Activated CD8-positive, alpha-beta memory T cell treated with anti-CD3 and anti-CD28 coated beads, Interleukin-2, amount 10 ng/mL, durations not matched to agents 7 days and 5 days (primary cell): ENCODE results near the gene HDAC7. TPM values are rescaled to one million over a fixed set of nuclear protein-coding genes. Genes with fewer than 3 reads are reported as not detected.

Source experiments
- ATAC-seq: fragments of 150-1000 bp; cut with Tn5 transposase; one replicate; pipeline ENCODE4 v1.10.0; 2021; ENCODE audit warnings: moderate library complexity
- CTCF ChIA-PET: fragments of 350-600 bp; sonication (Branson Sonifier 250); formaldehyde crosslinking; loops from one replicate; lab custom pipeline; 2021; ENCODE audit warnings: antibody characterized with exemption; lab: Charles Lee
- DNase-seq: peaks from one replicate; pipeline ENCODE4 v3.0.0-alpha.2; 2020
- H3K27ac Mint-ChIP-seq: one replicate; pipeline ENCODE4 v1.8.0; 2021; ENCODE audit warnings: mild to moderate bottlenecking, mixed read lengths
- H3K27me3 Mint-ChIP-seq: one replicate; pipeline ENCODE4 v1.8.0; 2021; ENCODE audit warnings: mixed read lengths
- H3K36me3 Mint-ChIP-seq: one replicate; pipeline ENCODE4 v1.8.0; 2021; ENCODE audit warnings: mild to moderate bottlenecking, mixed read lengths
- H3K4me1 Mint-ChIP-seq: one replicate; pipeline ENCODE4 v1.8.0; 2021; ENCODE audit warnings: mixed read lengths
- H3K4me3 Mint-ChIP-seq: one replicate; pipeline ENCODE4 v1.8.0; 2021; ENCODE audit warnings: mild to moderate bottlenecking, moderate library complexity, mixed read lengths
- H3K9me3 Mint-ChIP-seq: one replicate; pipeline ENCODE4 v1.8.0; 2022; ENCODE audit warnings: low read depth, mixed read lengths
- total RNA-seq, 2 experiments: library from RNA; stranded (reverse); gene quantifications; one replicate each; pipeline ENCODE4 v1.2.3, GENCODE V29; 2021

Gene HDAC7
- total RNA-seq, 2 experiments from 2014 or later = 226 to 284 TPM

- ATAC-seq = no peak
- no peak for DNase-seq
- no peaks in the 10 kb centered on the region for H3K36me3 Mint-ChIP-seq
- H3K9me3 Mint-ChIP-seq = no peaks in the 10 kb centered on the region
- no peaks in the 10 kb centered on the region for H3K27me3 Mint-ChIP-seq
- no peak overlapping the region for H3K27ac Mint-ChIP-seq
- peaks cover 31% of the 10 kb centered on the region for H3K4me1 Mint-ChIP-seq
- no peak overlapping the region for H3K4me3 Mint-ChIP-seq
- CTCF ChIA-PET = interaction anchor here (0.6 to 26.5 kb wide), 4 partner anchors 8 to 90 kb away, joined by 3 to 954 read pairs (median 156); partner anchors contain the start of gene SLC48A1
Measured at GRCh38 chr12:47752552-47752951, 67.2 kb downstream of the HDAC7 start.

- no peak overlapping the region for H3K4me3 Mint-ChIP-seq
- no peak overlapping the region for H3K27ac Mint-ChIP-seq
- H3K9me3 Mint-ChIP-seq = no peaks in the 10 kb centered on the region
- ATAC-seq (no peak), DNase-seq (no peak)
- no peaks in the 10 kb centered on the region for H3K27me3 Mint-ChIP-seq
- CTCF ChIA-PET = interaction anchor here (1.0 to 26.5 kb wide), 3 partner anchors 8 to 90 kb away, joined by 3 to 954 read pairs (median 309); partner anchors contain the start of gene SLC48A1
- peaks cover 27% of the 10 kb centered on the region for H3K4me1 Mint-ChIP-seq
- no peaks in the 10 kb centered on the region for H3K36me3 Mint-ChIP-seq
Measured at GRCh38 chr12:47752121-47752520, 67.6 kb downstream of the HDAC7 start.

- Mint-ChIP-seq H3K27ac (no peak overlapping the region), H3K4me1 (peaks cover 24% of the 10 kb centered on the region), H3K4me3 (no peak overlapping the region), H3K27me3 (peaks cover 1% of the 10 kb centered on the region), H3K9me3 (no peaks in the 10 kb centered on the region), H3K36me3 (no peaks in the 10 kb centered on the region)
- CTCF ChIA-PET = interaction anchor here (1.0 to 26.5 kb wide), 3 partner anchors 7 to 91 kb away, joined by 3 to 954 read pairs (median 309); partner anchors contain the start of gene SLC48A1
- no peak for ATAC-seq
- DNase-seq = no peak
Measured at GRCh38 chr12:47751561-47751960, 68.1 kb downstream of the HDAC7 start.

GRCh38 chr12:47750916-47751470, 68.7 kb downstream of the HDAC7 start:
- H3K27me3 Mint-ChIP-seq = peaks cover 5% of the 10 kb centered on the region
- H3K9me3 Mint-ChIP-seq = no peaks in the 10 kb centered on the region
- no peak overlapping the region for H3K4me3 Mint-ChIP-seq
- no peak for DNase-seq
- H3K27ac Mint-ChIP-seq = no peak overlapping the region
- H3K4me1 Mint-ChIP-seq = peaks cover 20% of the 10 kb centered on the region
- ATAC-seq = no peak
- no peaks in the 10 kb centered on the region for H3K36me3 Mint-ChIP-seq
- CTCF ChIA-PET = interaction anchor here (12.9 to 26.5 kb wide), 2 partner anchors 7 to 23 kb away, joined by 309 to 954 read pairs; partner anchors contain the start of gene SLC48A1

- ATAC-seq (no peak), DNase-seq (no peak)
- Mint-ChIP-seq H3K4me1 (peaks cover 13% of the 10 kb centered on the region), H3K27ac (no peak overlapping the region), H3K9me3 (no peaks in the 10 kb centered on the region), H3K27me3 (peaks cover 9% of the 10 kb centered on the region), H3K36me3 (no peaks in the 10 kb centered on the region), H3K4me3 (no peak overlapping the region)
- CTCF ChIA-PET = interaction anchor here (1.4 to 26.5 kb wide), 2 partner anchors 24 to 89 kb away, joined by 4 to 954 read pairs; partner anchors contain the start of gene SLC48A1
Measured at GRCh38 chr12:47750229-47750798, 69.4 kb downstream of the HDAC7 start.

GRCh38 chr12:47748899-47749298, 70.8 kb downstream of the HDAC7 start:
- Mint-ChIP-seq H3K36me3 (no peaks in the 10 kb centered on the region), H3K4me1 (peaks cover 1% of the 10 kb centered on the region), H3K27ac (no peak overlapping the region), H3K4me3 (no peak overlapping the region), H3K27me3 (peaks cover 23% of the 10 kb centered on the region), H3K9me3 (no peaks in the 10 kb centered on the region)
- ATAC-seq = no peak
- CTCF ChIA-PET = interaction anchor here (1.4 to 26.5 kb wide), 4 partner anchors 9 to 90 kb away, joined by 4 to 954 read pairs (median 158); partner anchors contain the start of genes RAPGEF3 and SLC48A1
- no peak for DNase-seq

- no peak overlapping the region for H3K4me3 Mint-ChIP-seq
- no peaks in the 10 kb centered on the region for H3K9me3 Mint-ChIP-seq
- no peaks in the 10 kb centered on the region for H3K36me3 Mint-ChIP-seq
- no peaks in the 10 kb centered on the region for H3K4me1 Mint-ChIP-seq
- DNase-seq = no peak
- H3K27ac Mint-ChIP-seq = no peak overlapping the region
- CTCF ChIA-PET = interaction anchor here (2.8 to 26.5 kb wide), 3 partner anchors 9 to 90 kb away, joined by 8 to 954 read pairs (median 309); partner anchors contain the start of genes RAPGEF3 and SLC48A1
- H3K27me3 Mint-ChIP-seq = peaks cover 26% of the 10 kb centered on the region
- no peak for ATAC-seq
Measured at GRCh38 chr12:47748507-47748828, 71.2 kb downstream of the HDAC7 start.

- Mint-ChIP-seq H3K4me3 (no peak overlapping the region), H3K9me3 (no peaks in the 10 kb centered on the region), H3K36me3 (no peaks in the 10 kb centered on the region), H3K27ac (no peak overlapping the region), H3K27me3 (peaks cover 26% of the 10 kb centered on the region), H3K4me1 (no peaks in the 10 kb centered on the region)
- CTCF ChIA-PET = interaction anchor here (1.5 to 26.5 kb wide), 5 partner anchors 10 to 90 kb away, joined by 5 to 954 read pairs (median 8); partner anchors contain the start of genes RAPGEF3 and SLC48A1
- ATAC-seq (no peak), DNase-seq (no peak)
Measured at GRCh38 chr12:47747596-47748506, 71.9 kb downstream of the HDAC7 start.

GRCh38 chr12:47747126-47747525, 72.6 kb downstream of the HDAC7 start:
- DNase-seq (no peak), ATAC-seq (no peak)
- Mint-ChIP-seq H3K4me1 (peaks cover 5% of the 10 kb centered on the region), H3K36me3 (no peaks in the 10 kb centered on the region), H3K4me3 (no peak overlapping the region), H3K27me3 (peaks cover 26% of the 10 kb centered on the region), H3K9me3 (no peaks in the 10 kb centered on the region), H3K27ac (no peak overlapping the region)
- CTCF ChIA-PET = interaction anchor here (1.5 to 26.5 kb wide), 5 partner anchors 11 to 91 kb away, joined by 5 to 954 read pairs (median 8); partner anchors contain the start of genes RAPGEF3 and SLC48A1

GRCh38 chr12:47746523-47746922, 73.2 kb downstream of the HDAC7 start:
- DNase-seq = no peak
- ATAC-seq = no peak

GRCh38 chr12:47746073-47746472, 73.6 kb downstream of the HDAC7 start:
- H3K4me3 Mint-ChIP-seq = no peak overlapping the region
- peaks cover 26% of the 10 kb centered on the region for H3K27me3 Mint-ChIP-seq
- H3K27ac Mint-ChIP-seq = no peak overlapping the region
- DNase-seq = no peak
- no peaks in the 10 kb centered on the region for H3K36me3 Mint-ChIP-seq
- no peak for ATAC-seq
- no peaks in the 10 kb centered on the region for H3K9me3 Mint-ChIP-seq
- CTCF ChIA-PET = interaction anchor here (1.8 to 26.5 kb wide), 5 partner anchors 12 to 92 kb away, joined by 8 to 954 read pairs (median 309); partner anchors contain the start of genes RAPGEF3 and SLC48A1
- H3K4me1 Mint-ChIP-seq = peaks cover 14% of the 10 kb centered on the region

More at GRCh38 chr12:47746523-47746922, 73.2 kb downstream of the HDAC7 start:
- Mint-ChIP-seq H3K4me3 (no peak overlapping the region), H3K27ac (no peak overlapping the region), H3K27me3 (peaks cover 26% of the 10 kb centered on the region), H3K9me3 (no peaks in the 10 kb centered on the region), H3K4me1 (peaks cover 10% of the 10 kb centered on the region), H3K36me3 (no peaks in the 10 kb centered on the region)
- CTCF ChIA-PET = interaction anchor here (1.5 to 26.5 kb wide), 5 partner anchors 11 to 92 kb away, joined by 5 to 954 read pairs (median 8); partner anchors contain the start of genes RAPGEF3 and SLC48A1

GRCh38 chr12:47745485-47746041, 74.1 kb downstream of the HDAC7 start:
- DNase-seq (no peak), ATAC-seq (no peak)
- CTCF ChIA-PET = interaction anchor here (2.1 to 26.5 kb wide), 5 partner anchors 12 to 92 kb away, joined by 7 to 954 read pairs (median 341); partner anchors contain the start of genes ENDOU, RAPGEF3 and SLC48A1
- H3K36me3 Mint-ChIP-seq = no peaks in the 10 kb centered on the region
- no peak overlapping the region for H3K27ac Mint-ChIP-seq
- H3K27me3 Mint-ChIP-seq = peaks cover 26% of the 10 kb centered on the region
- H3K9me3 Mint-ChIP-seq = no peaks in the 10 kb centered on the region
- peaks cover 14% of the 10 kb centered on the region for H3K4me1 Mint-ChIP-seq
- H3K4me3 Mint-ChIP-seq = no peak overlapping the region
